NB4 (cell line): Measurements from ENCODE around the gene CHI3L1.

Source experiments
- DNase-seq: peaks from one replicate; pipeline ENCODE4 v3.0.0; 2010; ENCODE audit warnings: low read depth
- H3K4me3 ChIP-seq: one replicate; pipeline ENCODE4 v1.5.1; 2011; ENCODE audit warnings: mild to moderate bottlenecking, low read depth, low read length, moderate library complexity
- MYC ChIP-seq: IDR thresholded peaks from 2 replicates; pipeline ENCODE4 v1.6.1; 2011; ENCODE audit warnings: low read depth, low read length
- POLR2A ChIP-seq: IDR thresholded peaks from 2 replicates; pipeline ENCODE4 v1.6.1; 2011; ENCODE audit warnings: mild to moderate bottlenecking; ENCODE audit not compliant: insufficient read length; ENCODE audit errors: extremely low read depth
- TF ChIP-seq, protein P1 (sequence below): IDR thresholded peaks from 2 replicates; pipeline ENCODE4 v1.6.1; 2011; ENCODE audit warnings: low read depth, low read length
- TF ChIP-seq, protein P2 (sequence below): IDR thresholded peaks from one replicate; pipeline ENCODE4 v1.5.1; 2012; ENCODE audit warnings: low read depth, low read length

The CHI3L1 gene

DNA sequence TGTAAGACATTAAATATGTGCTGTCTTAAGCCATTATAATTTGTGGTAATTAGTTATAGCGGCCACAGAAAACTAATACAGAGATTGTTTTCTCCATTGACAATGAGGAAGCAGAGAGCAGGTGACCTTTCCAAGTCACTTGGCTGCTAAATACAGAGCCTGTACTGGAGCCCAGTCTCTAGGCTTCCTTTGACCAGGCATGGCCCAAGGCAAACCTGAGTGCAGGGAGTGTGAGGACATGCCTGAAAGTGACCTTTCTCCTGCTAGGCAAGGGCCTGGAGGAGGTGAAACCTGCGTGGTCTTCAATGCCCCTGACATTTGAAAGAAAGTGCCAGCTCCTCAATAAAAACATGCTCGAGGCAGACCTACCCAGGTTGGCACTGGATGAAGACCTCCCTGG is 12.5 kb upstream of the CHI3L1 start:
- TF ChIP-seq, protein P1, sequence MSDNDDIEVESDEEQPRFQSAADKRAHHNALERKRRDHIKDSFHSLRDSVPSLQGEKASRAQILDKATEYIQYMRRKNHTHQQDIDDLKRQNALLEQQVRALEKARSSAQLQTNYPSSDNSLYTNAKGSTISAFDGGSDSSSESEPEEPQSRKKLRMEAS = no peak
- no peak for TF ChIP-seq MYC
- DNase-seq = no peak
- no peak overlapping the region for H3K4me3 ChIP-seq

DNA sequence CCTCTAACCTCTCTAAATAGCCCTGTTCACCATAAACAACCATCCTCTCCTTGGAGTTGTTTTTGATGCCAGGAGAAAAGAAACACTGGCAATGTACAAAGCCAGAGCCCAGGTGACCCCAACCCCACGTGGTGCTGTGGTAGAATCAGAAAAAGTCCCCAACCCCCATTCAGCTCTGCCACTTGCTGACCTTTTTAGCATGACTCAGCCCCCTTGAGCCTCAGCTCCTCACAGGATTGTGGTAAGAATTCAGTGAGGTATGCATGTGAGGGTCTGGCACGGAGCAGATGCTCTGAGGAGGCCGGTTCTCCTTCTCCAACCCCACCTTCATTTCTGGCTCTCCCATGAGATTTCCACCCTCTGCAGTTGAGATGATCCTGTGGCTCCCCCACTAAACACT is 11.1 kb upstream of the CHI3L1 start:
- TF ChIP-seq POLR2A (no peak), MYC (peak; percentile 52; the same call in 1 of the 2 replicates)
- TF ChIP-seq, protein P1 = peak; percentile 55
- TF ChIP-seq, protein P2, sequence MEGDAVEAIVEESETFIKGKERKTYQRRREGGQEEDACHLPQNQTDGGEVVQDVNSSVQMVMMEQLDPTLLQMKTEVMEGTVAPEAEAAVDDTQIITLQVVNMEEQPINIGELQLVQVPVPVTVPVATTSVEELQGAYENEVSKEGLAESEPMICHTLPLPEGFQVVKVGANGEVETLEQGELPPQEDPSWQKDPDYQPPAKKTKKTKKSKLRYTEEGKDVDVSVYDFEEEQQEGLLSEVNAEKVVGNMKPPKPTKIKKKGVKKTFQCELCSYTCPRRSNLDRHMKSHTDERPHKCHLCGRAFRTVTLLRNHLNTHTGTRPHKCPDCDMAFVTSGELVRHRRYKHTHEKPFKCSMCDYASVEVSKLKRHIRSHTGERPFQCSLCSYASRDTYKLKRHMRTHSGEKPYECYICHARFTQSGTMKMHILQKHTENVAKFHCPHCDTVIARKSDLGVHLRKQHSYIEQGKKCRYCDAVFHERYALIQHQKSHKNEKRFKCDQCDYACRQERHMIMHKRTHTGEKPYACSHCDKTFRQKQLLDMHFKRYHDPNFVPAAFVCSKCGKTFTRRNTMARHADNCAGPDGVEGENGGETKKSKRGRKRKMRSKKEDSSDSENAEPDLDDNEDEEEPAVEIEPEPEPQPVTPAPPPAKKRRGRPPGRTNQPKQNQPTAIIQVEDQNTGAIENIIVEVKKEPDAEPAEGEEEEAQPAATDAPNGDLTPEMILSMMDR = no peak
- peak; percentile 86 for DNase-seq
- H3K4me3 ChIP-seq = no peak overlapping the region

DNA sequence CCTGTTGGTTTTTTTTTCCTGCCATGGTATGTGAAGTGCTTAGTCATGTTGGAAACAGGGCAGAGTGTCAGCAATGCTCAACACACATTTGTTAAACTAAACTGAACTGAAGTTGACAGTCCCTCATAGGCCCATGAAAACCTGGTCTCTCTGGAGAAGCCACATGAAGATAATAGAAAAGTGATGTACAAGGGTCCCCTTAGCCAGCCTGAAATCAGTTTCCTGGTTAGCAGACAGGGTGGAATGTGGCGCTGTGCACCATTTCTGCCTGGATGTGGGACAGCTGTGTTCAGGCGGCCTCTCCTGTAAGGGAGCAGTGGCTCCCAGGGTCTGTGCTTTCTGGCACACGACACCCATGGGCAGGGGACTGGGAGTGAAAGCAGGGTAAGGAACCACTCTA is 9.9 kb upstream of the CHI3L1 start:
- TF ChIP-seq, protein P1 = no peak
- TF ChIP-seq, protein P2 = no peak
- TF ChIP-seq POLR2A = no peak
- no peak for TF ChIP-seq MYC
- no peak overlapping the region for H3K4me3 ChIP-seq
- no peak for DNase-seq

DNA sequence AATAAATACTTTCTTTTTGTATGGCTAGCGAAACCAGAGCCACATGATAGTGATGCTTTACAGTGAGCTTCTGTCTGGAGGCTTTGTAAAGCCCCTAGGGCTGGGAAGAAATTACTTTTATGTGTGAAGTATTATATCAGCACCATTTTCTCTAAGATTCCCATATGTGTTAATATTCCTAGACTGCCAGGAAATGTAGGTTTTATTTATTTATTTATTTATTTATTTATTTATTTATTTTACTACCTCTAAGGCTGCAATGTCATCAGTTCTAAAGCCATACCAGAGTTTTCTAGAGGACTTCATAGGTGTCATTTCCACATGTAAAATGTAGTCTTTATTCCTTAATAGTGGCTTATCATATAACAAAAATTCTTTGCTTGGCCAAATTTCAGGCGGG is 4.4 kb upstream of the CHI3L1 start:
- no peak for TF ChIP-seq POLR2A
- TF ChIP-seq MYC = no peak
- TF ChIP-seq, protein P1 = no peak
- DNase-seq = no peak
- no peak overlapping the region for H3K4me3 ChIP-seq

DNA sequence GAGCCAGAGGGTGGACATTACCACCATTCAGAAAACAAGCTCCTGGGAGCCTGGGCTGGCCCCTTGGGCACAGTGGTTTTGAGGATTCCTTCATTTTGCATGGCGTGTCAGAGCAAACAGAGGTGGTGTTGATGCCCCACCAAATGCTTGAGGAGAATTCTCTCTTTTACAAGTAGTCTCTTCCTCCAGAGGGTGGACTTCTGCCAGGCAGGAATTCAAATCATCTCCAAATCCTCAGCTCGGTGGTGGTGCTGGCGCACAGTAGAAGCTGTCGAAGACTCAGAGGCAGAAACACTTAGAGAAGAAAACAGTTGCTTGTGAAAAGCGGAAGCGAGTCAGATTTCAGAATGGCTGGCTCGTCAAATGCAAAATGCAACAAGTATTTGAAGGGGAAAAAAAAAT is 3.4 kb upstream of the CHI3L1 start:
- TF ChIP-seq POLR2A = no peak
- TF ChIP-seq, protein P1 = peak; percentile 20; the same call in 1 of the 2 replicates
- TF ChIP-seq MYC = 0 out of 2 replicates have a peak, but pooled peaks have one; percentile 13
- TF ChIP-seq, protein P2 = no peak
- H3K4me3 ChIP-seq = no peak overlapping the region
- peak; percentile 78 for DNase-seq

DNA sequence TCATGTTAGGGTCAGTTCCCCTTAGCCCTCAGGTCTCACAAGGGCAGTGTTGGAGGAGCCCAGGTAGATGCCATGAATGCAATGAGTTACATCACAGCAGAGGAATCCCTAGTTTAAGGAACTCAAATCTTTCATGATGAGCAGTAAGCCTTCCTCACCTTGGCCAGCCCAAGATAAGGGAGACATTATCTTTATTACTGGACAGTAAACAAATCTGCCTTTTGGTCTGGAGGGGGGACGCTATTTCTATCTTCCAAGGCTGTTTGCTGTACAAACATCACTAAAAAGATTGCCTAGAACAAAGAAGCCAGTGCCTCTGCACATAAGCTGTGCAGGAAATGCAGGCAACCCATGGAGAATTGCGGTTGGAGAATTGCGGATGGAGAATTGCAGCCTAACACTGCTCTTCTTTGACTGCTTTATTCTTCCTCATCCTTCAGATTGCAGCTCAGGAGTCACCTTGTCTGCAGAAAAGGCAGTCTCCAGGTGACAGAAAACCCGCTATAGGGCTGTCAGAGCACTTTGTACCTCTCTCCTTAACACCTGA is 2.3 kb upstream of the CHI3L1 start:
- H3K4me3 ChIP-seq = no peak overlapping the region
- TF ChIP-seq POLR2A (no peak), MYC (no peak)
- TF ChIP-seq, protein P2 = no peak
- DNase-seq = peak; percentile 58

DNA sequence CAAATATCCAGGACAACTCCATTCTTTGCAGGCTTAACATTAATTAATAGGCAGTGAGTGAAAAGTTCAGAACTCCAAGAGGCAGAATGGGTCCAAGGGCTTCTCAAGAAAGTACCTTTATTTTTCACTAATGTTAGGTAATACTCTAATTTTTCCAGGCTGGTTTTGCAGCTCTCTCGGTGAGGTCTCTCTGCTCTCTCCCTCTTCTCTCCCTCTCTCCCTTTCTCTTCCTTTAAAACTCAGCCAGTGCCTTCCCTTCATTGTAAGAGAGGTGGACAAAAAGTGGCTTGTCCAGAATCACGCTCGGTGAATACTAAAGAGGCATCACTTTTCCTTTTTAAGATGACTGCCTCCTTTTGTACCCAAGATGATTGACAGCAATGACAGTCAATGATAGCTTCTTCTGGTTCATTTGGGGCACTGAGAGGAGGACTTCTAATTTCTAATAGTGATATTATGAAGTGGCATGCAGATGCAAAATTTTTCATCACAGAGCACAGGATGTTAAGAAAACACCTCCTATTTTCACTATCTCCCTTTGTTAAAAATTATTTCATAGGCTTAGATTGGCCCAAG is 1.3 kb upstream of the CHI3L1 start:
- DNase-seq = no peak
- H3K4me3 ChIP-seq = no peak overlapping the region
- TF ChIP-seq POLR2A (no peak), MYC (no peak)
- TF ChIP-seq, protein P2 = no peak
- TF ChIP-seq, protein P1 = no peak
